WTC11 (cell line): ENCODE measurements around the gene EHD4. TPM values are rescaled to one million over a fixed set of nuclear protein-coding genes. Genes with fewer than 3 reads are reported as not detected.

Experiments used
- ATAC-seq: fragments of 200-7000 bp; cut with Tn5 transposase; 2 replicates; pipeline ENCODE4 v1.10.0; 2021; ENCODE audit warnings: mild to moderate bottlenecking, moderate library complexity
- CTCF ChIA-PET: fragments of 300-600 bp; sonication (Branson Sonifier 250); formaldehyde crosslinking; loops from one replicate; lab custom pipeline; 2021; ENCODE audit warnings: antibody characterized with exemption; lab: Charles Lee
- POLR2A ChIA-PET: fragments of 350-600 bp; sonication (Branson Sonifier 250); formaldehyde crosslinking; loops from one replicate; lab custom pipeline; 2021; ENCODE audit warnings: antibody characterized with exemption; lab: Charles Lee
- DNase-seq: peaks from one replicate; pipeline ENCODE4 v3.0.0; 2021; ENCODE audit warnings: low spot score
- H3K27ac Mint-ChIP-seq: 2 replicates; pipeline ENCODE4 v1.8.0; 2021; ENCODE audit warnings: mixed read lengths
- H3K27me3 Mint-ChIP-seq: 2 replicates; pipeline ENCODE4 v1.8.0; 2021; ENCODE audit warnings: low read depth, mild to moderate bottlenecking, moderate library complexity, mixed read lengths
- H3K36me3 Mint-ChIP-seq: 2 replicates; pipeline ENCODE4 v1.8.0; 2021; ENCODE audit warnings: mixed read lengths
- H3K4me1 Mint-ChIP-seq: 2 replicates; pipeline ENCODE4 v1.8.0; 2022; ENCODE audit warnings: mixed read lengths
- H3K4me3 Mint-ChIP-seq: 2 replicates; pipeline ENCODE4 v1.8.0; 2021; ENCODE audit warnings: mild to moderate bottlenecking, moderate library complexity, mixed read lengths
- H3K9me3 Mint-ChIP-seq: 2 replicates; pipeline ENCODE4 v1.8.0; 2021; ENCODE audit warnings: mixed read lengths
- E2F1 ChIP-seq: sonication (generic); formaldehyde crosslinking; IDR thresholded peaks from 2 replicates; pipeline ENCODE4 v1.8.0; 2022; ENCODE audit warnings: mild to moderate bottlenecking, missing genetic modification reagents
- FOXK1 ChIP-seq: sonication (generic); formaldehyde crosslinking; IDR thresholded peaks from 2 replicates; pipeline ENCODE4 v1.8.0; 2022; ENCODE audit warnings: mild to moderate bottlenecking, moderate library complexity, missing genetic modification reagents
- JUN ChIP-seq: sonication (generic); formaldehyde crosslinking; IDR thresholded peaks from 2 replicates; pipeline ENCODE4 v1.8.0; 2023; ENCODE audit warnings: mild to moderate bottlenecking, missing genetic modification reagents
- KAT7 ChIP-seq: sonication (generic); formaldehyde crosslinking; IDR thresholded peaks from 2 replicates; pipeline ENCODE4 v1.8.1; 2023; ENCODE audit warnings: missing genetic modification reagents, mild to moderate bottlenecking, borderline replicate concordance
- PRDM15 ChIP-seq: sonication (generic); formaldehyde crosslinking; IDR thresholded peaks from 2 replicates; pipeline ENCODE4 v1.8.0; 2022; ENCODE audit warnings: missing genetic modification reagents
- SOX15 ChIP-seq: fragments of 250-450 bp; sonication (Bioruptor Pico); IDR thresholded peaks from 2 replicates; pipeline ENCODE4 v1.9.0; 2021; ENCODE audit warnings: mild to moderate bottlenecking
- SP1 ChIP-seq: sonication (generic); formaldehyde crosslinking; conservative IDR thresholded peaks from 2 replicates; pipeline ENCODE4 v1.8.1; 2022; ENCODE audit warnings: missing genetic modification reagents
- USF2 ChIP-seq: sonication (generic); formaldehyde crosslinking; IDR thresholded peaks from 2 replicates; pipeline ENCODE4 v1.8.1; 2023; ENCODE audit warnings: mild to moderate bottlenecking, missing genetic modification reagents, moderate library complexity
- ZNF232 ChIP-seq: sonication (generic); formaldehyde crosslinking; IDR thresholded peaks from 2 replicates; pipeline ENCODE4 v1.8.0; 2022; ENCODE audit warnings: mild to moderate bottlenecking, missing genetic modification reagents
- ZNF281 ChIP-seq: sonication (generic); formaldehyde crosslinking; IDR thresholded peaks from 2 replicates; pipeline ENCODE4 v1.8.0; 2023; ENCODE audit warnings: mild to moderate bottlenecking, missing genetic modification reagents
- ZNF317 ChIP-seq: sonication (generic); formaldehyde crosslinking; IDR thresholded peaks from 2 replicates; pipeline ENCODE4 v1.8.1; 2023; ENCODE audit warnings: low read depth, mild to moderate bottlenecking, moderate library complexity, missing genetic modification reagents, borderline replicate concordance
- ZNF423 ChIP-seq: fragments of 250-450 bp; sonication (Bioruptor Pico); IDR thresholded peaks from 2 replicates; pipeline ENCODE4 v2.1.2; 2022; ENCODE audit warnings: mild to moderate bottlenecking, moderate library complexity
- total RNA-seq: library from RNA; stranded (reverse); gene quantifications from 3 replicates; pipeline ENCODE4 v1.2.3, GENCODE V29; 2021
- TF ChIP-seq, protein P1 (sequence below): sonication (generic); formaldehyde crosslinking; conservative IDR thresholded peaks from 2 replicates; pipeline ENCODE4 v1.8.1; 2022; ENCODE audit warnings: mild to moderate bottlenecking, missing genetic modification reagents
- TF ChIP-seq, protein P2 (sequence below): sonication (generic); formaldehyde crosslinking; IDR thresholded peaks from 2 replicates; pipeline ENCODE4 v1.8.0; 2022; ENCODE audit warnings: mild to moderate bottlenecking, missing genetic modification reagents
- TF ChIP-seq, protein P3 (sequence below): fragments of 250-450 bp; sonication (Bioruptor Pico); IDR thresholded peaks from 2 replicates; pipeline ENCODE4 v1.9.0; 2021; ENCODE audit warnings: moderate library complexity, mild to moderate bottlenecking, inconsistent platforms, borderline replicate concordance

EHD4 gene
- total RNA-seq, 1 experiment from 2014 or later = 23.9 TPM

DNA sequence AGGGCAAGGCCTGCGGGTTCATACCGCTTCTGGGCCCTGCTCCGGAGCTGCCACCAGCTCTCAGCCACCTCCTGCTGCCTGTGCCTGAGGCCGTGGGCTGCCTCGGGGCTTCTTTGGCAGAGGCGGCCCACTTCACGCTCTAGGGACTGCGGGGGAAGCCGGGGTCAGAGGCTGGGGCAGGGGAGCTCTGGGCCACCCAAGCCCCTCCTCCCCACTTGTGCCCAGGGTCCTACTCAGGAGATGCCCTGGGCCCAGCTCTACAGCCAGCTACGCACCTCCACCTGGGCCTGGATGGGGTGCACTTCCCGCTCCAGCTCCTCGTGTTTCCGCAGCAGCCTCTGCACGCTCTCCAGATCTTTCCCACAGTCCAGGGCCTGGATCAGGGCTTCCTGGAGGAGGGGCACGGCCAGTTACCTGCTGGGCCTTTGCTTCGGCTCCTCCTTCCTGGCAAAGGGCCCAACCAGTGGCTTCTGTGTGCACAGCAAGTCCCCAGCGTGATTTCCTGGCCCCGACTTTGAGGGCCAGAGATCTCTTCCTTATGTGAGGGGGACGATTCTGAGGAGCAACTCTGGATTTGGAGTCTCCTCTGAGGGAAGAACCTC lies 109.7 kb downstream of the EHD4 start (continued):
- TF ChIP-seq PRDM15 (CRISPR knock-in tag) (peak; percentile 85), SP1 (CRISPR knock-in tag) (no peak)

DNA sequence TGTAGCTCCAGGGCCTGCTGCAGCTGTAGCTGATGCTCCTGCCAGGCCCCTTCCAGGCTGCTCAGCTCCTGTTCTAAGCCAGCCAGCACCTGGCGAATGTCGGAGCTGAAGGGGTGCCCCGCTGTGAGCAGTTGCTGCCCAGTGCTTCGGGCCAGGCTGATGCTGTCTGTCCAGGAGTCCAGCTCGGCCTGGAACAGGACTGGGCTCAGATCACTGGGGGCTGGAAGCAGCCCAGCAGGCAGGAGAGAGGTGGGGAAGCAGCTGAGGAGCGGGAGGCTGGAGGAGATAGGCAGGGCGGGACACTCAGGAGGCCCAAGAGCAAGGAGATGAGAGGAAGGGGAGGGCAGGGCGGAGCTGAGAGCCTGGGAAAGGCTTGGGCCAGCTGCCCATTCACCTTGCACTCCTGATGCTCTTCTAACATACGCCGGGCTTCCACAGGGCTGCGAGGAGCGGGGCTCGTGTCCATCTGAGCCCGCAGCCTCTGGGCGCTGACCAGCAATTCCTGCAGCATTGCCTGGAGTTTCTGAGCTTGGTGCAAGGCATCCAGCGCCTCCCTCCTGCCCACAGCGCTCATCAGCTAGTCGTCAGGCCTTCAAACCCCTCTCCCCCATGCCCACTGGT lies 110.5 kb downstream of the EHD4 start:
- no peak overlapping the region for H3K27ac Mint-ChIP-seq
- TF ChIP-seq E2F1 (CRISPR knock-in tag) = no peak
- TF ChIP-seq USF2 (CRISPR knock-in tag) = no peak
- TF ChIP-seq FOXK1 = no peak
- TF ChIP-seq ZNF423 (CRISPR knock-in tag) = no peak
- TF ChIP-seq, protein P1, sequence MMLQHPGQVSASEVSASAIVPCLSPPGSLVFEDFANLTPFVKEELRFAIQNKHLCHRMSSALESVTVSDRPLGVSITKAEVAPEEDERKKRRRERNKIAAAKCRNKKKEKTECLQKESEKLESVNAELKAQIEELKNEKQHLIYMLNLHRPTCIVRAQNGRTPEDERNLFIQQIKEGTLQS (CRISPR knock-in tag) = no peak
- TF ChIP-seq, protein P2, sequence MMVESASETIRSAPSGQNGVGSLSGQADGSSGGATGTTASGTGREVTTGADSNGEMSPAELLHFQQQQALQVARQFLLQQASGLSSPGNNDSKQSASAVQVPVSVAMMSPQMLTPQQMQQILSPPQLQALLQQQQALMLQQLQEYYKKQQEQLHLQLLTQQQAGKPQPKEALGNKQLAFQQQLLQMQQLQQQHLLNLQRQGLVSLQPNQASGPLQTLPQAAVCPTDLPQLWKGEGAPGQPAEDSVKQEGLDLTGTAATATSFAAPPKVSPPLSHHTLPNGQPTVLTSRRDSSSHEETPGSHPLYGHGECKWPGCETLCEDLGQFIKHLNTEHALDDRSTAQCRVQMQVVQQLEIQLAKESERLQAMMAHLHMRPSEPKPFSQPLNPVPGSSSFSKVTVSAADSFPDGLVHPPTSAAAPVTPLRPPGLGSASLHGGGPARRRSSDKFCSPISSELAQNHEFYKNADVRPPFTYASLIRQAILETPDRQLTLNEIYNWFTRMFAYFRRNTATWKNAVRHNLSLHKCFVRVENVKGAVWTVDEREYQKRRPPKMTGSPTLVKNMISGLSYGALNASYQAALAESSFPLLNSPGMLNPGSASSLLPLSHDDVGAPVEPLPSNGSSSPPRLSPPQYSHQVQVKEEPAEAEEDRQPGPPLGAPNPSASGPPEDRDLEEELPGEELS (CRISPR knock-in tag) = no peak
- no peak for TF ChIP-seq KAT7 (CRISPR knock-in tag)
- TF ChIP-seq ZNF281 (CRISPR knock-in tag) = no peak
- no peak for TF ChIP-seq ZNF232 (CRISPR knock-in tag)
- TF ChIP-seq, protein P3, sequence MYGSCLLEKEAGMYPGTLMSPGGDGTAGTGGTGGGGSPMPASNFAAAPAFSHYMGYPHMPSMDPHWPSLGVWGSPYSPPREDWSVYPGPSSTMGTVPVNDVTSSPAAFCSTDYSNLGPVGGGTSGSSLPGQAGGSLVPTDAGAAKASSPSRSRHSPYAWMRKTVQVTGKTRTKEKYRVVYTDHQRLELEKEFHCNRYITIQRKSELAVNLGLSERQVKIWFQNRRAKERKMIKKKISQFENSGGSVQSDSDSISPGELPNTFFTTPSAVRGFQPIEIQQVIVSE (CRISPR knock-in tag) = no peak
- no peak for TF ChIP-seq ZNF317 (CRISPR knock-in tag)
- TF ChIP-seq JUN = no peak
- TF ChIP-seq SOX15 (CRISPR knock-in tag) = no peak
- no peak overlapping the region for H3K4me3 Mint-ChIP-seq
- CTCF ChIA-PET = interaction anchor here (0.5 to 2.5 kb wide), 7 partner anchors 11 to 304 kb away, joined by 3 to 27 read pairs (median 4); partner anchors contain the start of genes JMJD7 and MAPKBP1
- no peak for ATAC-seq
- DNase-seq = no peak
- H3K27me3 Mint-ChIP-seq = no peaks in the 10 kb centered on the region
- no peaks in the 10 kb centered on the region for H3K9me3 Mint-ChIP-seq
- H3K4me1 Mint-ChIP-seq = peaks cover 5% of the 10 kb centered on the region
- POLR2A ChIA-PET = no interaction called here
- H3K36me3 Mint-ChIP-seq = no peaks in the 10 kb centered on the region
